GM12865 (cell line): ENCODE results near the gene ERN2.
A peak's percentile ranks its signal among the peaks of the same experiment; 100 is the strongest.

Source experiments
- DNase-seq: peaks from one replicate; pipeline ENCODE4 v3.0.0; 2010; ENCODE audit warnings: low read depth
- H3K4me3 ChIP-seq: 2 replicates; pipeline ENCODE4 v1.5.1; 2011; ENCODE audit warnings: mild to moderate bottlenecking, low read depth, low read length, control low read depth
- TF ChIP-seq, protein P1 (sequence below): IDR thresholded peaks from 2 replicates; pipeline ENCODE4 v1.5.1; 2011; ENCODE audit warnings: low read length, control low read depth, low read depth, inconsistent platforms; ENCODE audit not compliant: insufficient read depth; ENCODE audit errors: missing control alignments

Gene ERN2

GRCh38 chr16:23683487-23683886 is 29.5 kb downstream of the ERN2 start:
- TF ChIP-seq, protein P1, sequence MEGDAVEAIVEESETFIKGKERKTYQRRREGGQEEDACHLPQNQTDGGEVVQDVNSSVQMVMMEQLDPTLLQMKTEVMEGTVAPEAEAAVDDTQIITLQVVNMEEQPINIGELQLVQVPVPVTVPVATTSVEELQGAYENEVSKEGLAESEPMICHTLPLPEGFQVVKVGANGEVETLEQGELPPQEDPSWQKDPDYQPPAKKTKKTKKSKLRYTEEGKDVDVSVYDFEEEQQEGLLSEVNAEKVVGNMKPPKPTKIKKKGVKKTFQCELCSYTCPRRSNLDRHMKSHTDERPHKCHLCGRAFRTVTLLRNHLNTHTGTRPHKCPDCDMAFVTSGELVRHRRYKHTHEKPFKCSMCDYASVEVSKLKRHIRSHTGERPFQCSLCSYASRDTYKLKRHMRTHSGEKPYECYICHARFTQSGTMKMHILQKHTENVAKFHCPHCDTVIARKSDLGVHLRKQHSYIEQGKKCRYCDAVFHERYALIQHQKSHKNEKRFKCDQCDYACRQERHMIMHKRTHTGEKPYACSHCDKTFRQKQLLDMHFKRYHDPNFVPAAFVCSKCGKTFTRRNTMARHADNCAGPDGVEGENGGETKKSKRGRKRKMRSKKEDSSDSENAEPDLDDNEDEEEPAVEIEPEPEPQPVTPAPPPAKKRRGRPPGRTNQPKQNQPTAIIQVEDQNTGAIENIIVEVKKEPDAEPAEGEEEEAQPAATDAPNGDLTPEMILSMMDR: no peak
- no peak for DNase-seq
- no peak overlapping the region for H3K4me3 ChIP-seq

DNA sequence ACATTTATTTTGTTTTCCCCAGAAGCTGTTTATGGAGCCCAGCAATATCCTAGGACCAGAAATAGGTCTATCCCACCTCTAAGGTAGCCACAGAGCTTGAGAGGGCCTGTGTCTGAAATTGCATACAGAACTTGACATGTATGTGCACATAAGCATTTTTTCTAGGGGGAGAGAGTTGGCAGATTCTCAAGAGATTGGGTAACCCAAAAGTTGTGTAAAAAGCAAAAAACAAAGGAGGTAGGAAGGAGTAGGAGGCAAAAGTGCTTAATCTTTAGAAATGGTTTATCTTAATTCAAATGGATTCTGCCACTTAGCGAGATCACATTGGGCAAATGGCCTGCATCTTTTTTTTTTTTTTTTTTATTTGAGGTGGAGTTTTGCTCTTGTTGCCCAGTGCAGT is 30.8 kb downstream of the ERN2 start:
- no peak overlapping the region for H3K4me3 ChIP-seq

GRCh38 chr16:23679986-23680336 is 33.1 kb downstream of the ERN2 start:
- DNase-seq: no peak
- TF ChIP-seq, protein P1: no peak
- peak overlapping the region; percentile 77 for H3K4me3 ChIP-seq

More for the DNA sequence above, 30.8 kb downstream of the ERN2 start:
- TF ChIP-seq, protein P1: no peak
- DNase-seq: no peak

- DNase-seq: peak; percentile 57
- TF ChIP-seq, protein P1: no peak
- H3K4me3 ChIP-seq: peak overlapping the region; percentile 77
Observed at GRCh38 chr16:23679274-23679985, 33.6 kb downstream of the ERN2 start.

GRCh38 chr16:23678430-23679273 is 34.4 kb downstream of the ERN2 start, which contains the start of gene PLK1:
Gene PLK1 (plus strand): TSS chr16:23678889. CDS start chr16:23678933, 44 bp downstream.
- TF ChIP-seq, protein P1: peak; percentile 21

GRCh38 chr16:23676924-23677480 is 36.0 kb downstream of the ERN2 start:
- no peak for DNase-seq
- TF ChIP-seq, protein P1: no peak

More at GRCh38 chr16:23678430-23679273, 34.4 kb downstream of the ERN2 start, which contains the start of gene PLK1:
- peak within 1 kb of the TSS; percentile 77 for H3K4me3 ChIP-seq
- DNase-seq: peak; percentile 92

More at GRCh38 chr16:23676924-23677480, 36.0 kb downstream of the ERN2 start:
- H3K4me3 ChIP-seq: no peak overlapping the region
